NT2/D1 (cell line): Measurements from ENCODE around the gene UQCC2.

Experiments used
- DNase-seq: peaks from one replicate; pipeline ENCODE4 v3.0.0-alpha.2; 2011; ENCODE audit warnings: low read depth, low spot score
- H3K27me3 ChIP-seq: 2 replicates; pipeline ENCODE4 v1.6.0; 2011; ENCODE audit warnings: mild to moderate bottlenecking; ENCODE audit not compliant: insufficient read length, insufficient read depth
- H3K36me3 ChIP-seq: 2 replicates; pipeline ENCODE4 v1.6.1; 2011; ENCODE audit warnings: mild to moderate bottlenecking, low read length, mixed read lengths; ENCODE audit not compliant: insufficient read depth, insufficient read length
- H3K4me1 ChIP-seq: 2 replicates; pipeline ENCODE4 v1.5.1; 2011; ENCODE audit not compliant: insufficient read depth, insufficient read length
- H3K4me3 ChIP-seq: 2 replicates; pipeline ENCODE4 v1.5.1; 2011; ENCODE audit warnings: low read depth; ENCODE audit not compliant: insufficient read length
- H3K9ac ChIP-seq: 2 replicates; pipeline ENCODE4 v1.6.0; 2011; ENCODE audit warnings: low read depth; ENCODE audit not compliant: insufficient read length
- H3K9me3 ChIP-seq: 2 replicates; pipeline ENCODE4 v1.5.1; 2011; ENCODE audit warnings: mild to moderate bottlenecking, low read length; ENCODE audit not compliant: insufficient read depth
- SUZ12 ChIP-seq: IDR thresholded peaks from 2 replicates; pipeline ENCODE4 v1.6.1; 2011; ENCODE audit not compliant: insufficient read length, insufficient read depth; ENCODE audit errors: extremely low read depth
- YY1 ChIP-seq: IDR thresholded peaks from 2 replicates; pipeline ENCODE4 v1.6.1; 2011; ENCODE audit not compliant: insufficient read length, insufficient read depth
- ZNF274 ChIP-seq: IDR thresholded peaks from 2 replicates; pipeline ENCODE4 v1.6.1; 2011; ENCODE audit warnings: mild to moderate bottlenecking, low read depth, low read length

Gene UQCC2

DNA sequence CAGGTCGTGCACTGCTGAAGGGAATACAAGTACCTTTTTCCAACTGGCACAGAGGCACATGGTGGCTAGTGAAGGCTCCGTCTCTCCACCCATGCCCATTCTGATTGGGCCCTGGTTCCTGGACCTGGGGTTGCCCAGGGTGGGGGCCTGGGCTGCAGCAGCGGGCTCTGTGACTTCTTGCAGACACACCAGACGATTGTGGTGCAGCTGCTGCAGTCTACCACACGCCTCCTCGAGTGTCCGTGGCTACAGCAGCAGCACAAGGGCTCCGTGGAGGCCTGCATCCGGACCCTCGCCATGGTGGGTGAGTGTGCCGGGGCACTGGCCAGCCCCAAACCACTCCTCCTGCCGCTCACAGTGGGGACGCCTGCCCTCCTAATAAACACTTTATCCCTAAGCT lies 29.2 kb downstream of the UQCC2 start:
- Histone ChIP-seq H3K9ac (no peak overlapping the region), H3K4me3 (no peak overlapping the region), H3K36me3 (peaks cover 32% of the 10 kb centered on the region), H3K4me1 (no peaks in the 10 kb centered on the region), H3K9me3 (no peaks in the 10 kb centered on the region), H3K27me3 (no peaks in the 10 kb centered on the region)
- no peak for DNase-seq
- TF ChIP-seq YY1: no peak
- no peak for TF ChIP-seq SUZ12
- no peak for TF ChIP-seq ZNF274

DNA sequence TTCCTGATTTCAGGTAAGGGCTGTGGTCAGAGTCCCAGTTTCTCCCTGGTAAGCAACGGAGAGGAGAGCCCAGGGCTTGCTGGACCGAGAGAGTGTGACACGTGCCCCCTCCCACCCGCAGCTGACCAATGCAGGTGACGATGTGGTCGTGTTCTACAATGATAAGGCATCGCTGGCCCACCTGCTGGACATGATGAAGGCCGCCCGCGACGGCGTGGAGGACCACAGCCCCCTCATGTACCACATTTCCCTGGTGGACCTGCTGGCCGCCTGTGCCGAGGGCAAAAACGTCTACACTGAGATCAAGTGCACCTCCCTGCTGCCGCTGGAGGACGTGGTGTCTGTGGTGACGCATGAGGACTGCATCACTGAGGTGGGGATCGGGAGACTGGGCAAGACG lies 31.7 kb downstream of the UQCC2 start:
- DNase-seq: no peak
- no peak for TF ChIP-seq SUZ12
- no peak for TF ChIP-seq ZNF274
- no peak for TF ChIP-seq YY1
- Histone ChIP-seq H3K4me1 (no peaks in the 10 kb centered on the region), H3K9ac (no peak overlapping the region), H3K36me3 (peaks cover 24% of the 10 kb centered on the region), H3K27me3 (no peaks in the 10 kb centered on the region), H3K4me3 (no peak overlapping the region), H3K9me3 (no peaks in the 10 kb centered on the region)

GRCh38 chr6:33678932-33679490 lies 32.5 kb downstream of the UQCC2 start:
- no peak overlapping the region for H3K4me3 ChIP-seq
- H3K27me3 ChIP-seq: no peaks in the 10 kb centered on the region
- H3K4me1 ChIP-seq: peaks cover under 1% of the 10 kb centered on the region
- peaks cover 21% of the 10 kb centered on the region for H3K36me3 ChIP-seq
- no peaks in the 10 kb centered on the region for H3K9me3 ChIP-seq
- TF ChIP-seq SUZ12: no peak
- no peak for TF ChIP-seq ZNF274
- no peak for TF ChIP-seq YY1
- H3K9ac ChIP-seq: no peak overlapping the region
- DNase-seq: no peak

- H3K36me3 ChIP-seq: peaks cover 22% of the 10 kb centered on the region
- no peak overlapping the region for H3K9ac ChIP-seq
- DNase-seq: no peak
- H3K27me3 ChIP-seq: no peaks in the 10 kb centered on the region
- no peak overlapping the region for H3K4me3 ChIP-seq
- H3K4me1 ChIP-seq: peaks cover 6% of the 10 kb centered on the region
- no peaks in the 10 kb centered on the region for H3K9me3 ChIP-seq
- TF ChIP-seq YY1: no peak
- TF ChIP-seq ZNF274: no peak
- no peak for TF ChIP-seq SUZ12
Observed at GRCh38 chr6:33678233-33678931, 33.1 kb downstream of the UQCC2 start.

DNA sequence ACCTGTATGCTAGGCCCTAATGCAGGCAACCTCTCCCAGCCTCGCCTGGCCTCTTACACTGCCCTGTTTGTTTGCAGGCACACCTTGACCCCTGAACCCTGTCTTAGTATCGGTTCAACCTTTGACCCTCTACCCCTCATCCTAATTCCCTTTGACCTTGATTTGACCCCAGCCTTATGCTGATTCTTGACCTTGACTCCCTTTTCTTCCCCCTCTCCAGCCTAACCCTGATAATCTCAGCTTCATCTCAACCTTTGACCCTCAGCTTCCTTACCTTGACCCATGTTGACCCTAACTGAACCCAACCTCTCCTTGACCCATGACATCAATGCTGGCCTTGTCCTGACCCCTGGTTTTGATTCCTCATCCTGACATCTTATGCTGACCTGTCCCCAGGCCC lies 33.8 kb downstream of the UQCC2 start:
- no peak for DNase-seq
- Histone ChIP-seq H3K9me3 (no peaks in the 10 kb centered on the region), H3K27me3 (no peaks in the 10 kb centered on the region), H3K36me3 (peaks cover 22% of the 10 kb centered on the region), H3K4me3 (no peak overlapping the region), H3K4me1 (peaks cover 11% of the 10 kb centered on the region), H3K9ac (no peak overlapping the region)
- no peak for TF ChIP-seq YY1

GRCh38 chr6:33677143-33677660 lies 34.3 kb downstream of the UQCC2 start:
- peaks cover 22% of the 10 kb centered on the region for H3K36me3 ChIP-seq
- H3K9ac ChIP-seq: no peak overlapping the region
- DNase-seq: no peak
- no peaks in the 10 kb centered on the region for H3K9me3 ChIP-seq
- TF ChIP-seq ZNF274 (no peak), SUZ12 (no peak), YY1 (no peak)
- H3K27me3 ChIP-seq: no peaks in the 10 kb centered on the region
- no peak overlapping the region for H3K4me3 ChIP-seq
- peaks cover 11% of the 10 kb centered on the region for H3K4me1 ChIP-seq

GRCh38 chr6:33676416-33677142 lies 34.9 kb downstream of the UQCC2 start:
- Histone ChIP-seq H3K27me3 (no peaks in the 10 kb centered on the region), H3K4me1 (peaks cover 11% of the 10 kb centered on the region), H3K9me3 (no peaks in the 10 kb centered on the region), H3K9ac (no peak overlapping the region), H3K36me3 (peaks cover 22% of the 10 kb centered on the region), H3K4me3 (no peak overlapping the region)
- TF ChIP-seq ZNF274 (no peak), YY1 (no peak), SUZ12 (no peak)
- no peak for DNase-seq
